Keratinocyte (primary cell): ENCODE data around the gene NOX3.

Source experiments
- EZH2 ChIP-seq: IDR thresholded peaks from one replicate; pipeline ENCODE4 v1.6.1; 2012; ENCODE audit warnings: inconsistent platforms, mild to moderate bottlenecking, low read length, moderate library complexity
- TF ChIP-seq, protein P1 (sequence below), 3 experiments: IDR thresholded peaks in 1 of 3; conservative IDR thresholded peaks in 1 of 3; optimal IDR thresholded peaks in 1 of 3; 2 replicates in 2 of 3; 3 replicates in 1 of 3; pipeline versions ENCODE3 to v1.5.1; 2011; ENCODE audit warnings: low read length in 3 of 3, mild to moderate bottlenecking in 3 of 3, moderate library complexity in 2 of 3, control low read depth in 1 of 3, inconsistent platforms in 1 of 3; ENCODE audit not compliant: insufficient read depth in 2 of 3; ENCODE audit errors: extremely low read depth in 1 of 3

DNA sequence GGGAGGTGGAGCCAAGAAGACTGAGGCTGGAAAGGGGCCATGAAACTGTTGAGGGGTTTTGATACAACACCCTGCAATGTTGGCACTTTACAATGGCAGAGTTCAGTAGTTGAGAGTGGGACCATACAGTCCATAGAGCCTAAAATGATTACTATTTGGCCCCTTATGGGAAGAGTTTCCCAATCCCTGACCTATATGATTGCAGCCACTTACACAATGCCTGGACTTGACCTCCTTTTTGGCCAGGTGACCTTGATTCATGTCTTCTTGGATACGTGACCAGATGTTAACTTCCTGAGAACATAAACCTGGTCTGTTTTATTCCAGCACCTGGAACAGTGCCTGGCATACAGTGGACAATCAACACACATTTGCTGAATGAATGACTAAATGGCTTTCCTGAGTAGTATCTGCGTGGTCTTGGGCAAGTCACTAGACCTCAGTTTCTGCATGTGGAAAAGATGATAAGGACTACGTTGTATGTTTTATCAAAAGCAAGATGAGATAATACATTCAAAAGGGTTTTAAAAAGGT lies 58.4 kb downstream of the NOX3 start:
- TF ChIP-seq, protein P1, sequence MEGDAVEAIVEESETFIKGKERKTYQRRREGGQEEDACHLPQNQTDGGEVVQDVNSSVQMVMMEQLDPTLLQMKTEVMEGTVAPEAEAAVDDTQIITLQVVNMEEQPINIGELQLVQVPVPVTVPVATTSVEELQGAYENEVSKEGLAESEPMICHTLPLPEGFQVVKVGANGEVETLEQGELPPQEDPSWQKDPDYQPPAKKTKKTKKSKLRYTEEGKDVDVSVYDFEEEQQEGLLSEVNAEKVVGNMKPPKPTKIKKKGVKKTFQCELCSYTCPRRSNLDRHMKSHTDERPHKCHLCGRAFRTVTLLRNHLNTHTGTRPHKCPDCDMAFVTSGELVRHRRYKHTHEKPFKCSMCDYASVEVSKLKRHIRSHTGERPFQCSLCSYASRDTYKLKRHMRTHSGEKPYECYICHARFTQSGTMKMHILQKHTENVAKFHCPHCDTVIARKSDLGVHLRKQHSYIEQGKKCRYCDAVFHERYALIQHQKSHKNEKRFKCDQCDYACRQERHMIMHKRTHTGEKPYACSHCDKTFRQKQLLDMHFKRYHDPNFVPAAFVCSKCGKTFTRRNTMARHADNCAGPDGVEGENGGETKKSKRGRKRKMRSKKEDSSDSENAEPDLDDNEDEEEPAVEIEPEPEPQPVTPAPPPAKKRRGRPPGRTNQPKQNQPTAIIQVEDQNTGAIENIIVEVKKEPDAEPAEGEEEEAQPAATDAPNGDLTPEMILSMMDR (optimal IDR thresholded peaks at IDR 0.05 in 1 of 3, IDR thresholded peaks at IDR 0.05 in 1 of 3, conservative IDR thresholded peaks at IDR 0.05 in 1 of 3; ENCODE audit: extremely low read depth in 1 of 3, insufficient read depth in 2 of 3, low read length in 3 of 3): no peak
- no peak for TF ChIP-seq EZH2
